A549 (cell line): ENCODE data around the gene WNT5B. TPM values are rescaled to one million over a fixed set of nuclear protein-coding genes. Genes with fewer than 3 reads are reported as not detected.
A peak's percentile ranks its signal among the peaks of the same experiment; 100 is the strongest.

Experiments used
- ATAC-seq, 2 experiments: fragments of 200-7000 bp in 1 of 2; fragments of >200 bp in 1 of 2; cut with Nextera tagmentation in 1 of 2; cut with Tn5 transposase in 1 of 2; 3 replicates each; pipeline versions ENCODE4 v1.8.0 to v1.9.1; 2018 to 2020; ENCODE audit warnings: mild to moderate bottlenecking in 1 of 2, moderate library complexity in 1 of 2
- CTCF ChIA-PET: fragments of 300-600 bp; sonication (Branson Sonifier 250); formaldehyde crosslinking; extraction: SDS; loops from one replicate; lab custom pipeline; 2021; ENCODE audit warnings: antibody characterized with exemption, inconsistent platforms; lab: Yijun Ruan, JAX
- POLR2A ChIA-PET: fragments of 350-600 bp; formaldehyde crosslinking; extraction: SDS; loops from one replicate; lab custom pipeline; 2021; ENCODE audit warnings: antibody characterized with exemption, inconsistent platforms; lab: Yijun Ruan, JAX
- DNase-seq, 2 experiments: peaks; one replicate each; pipeline versions ENCODE4 v3.0.0 to v3.0.0-alpha.2; 2011 to 2016; ENCODE audit warnings: low read depth in 1 of 2, low spot score in 1 of 2
- FAIRE-seq: peaks from 2 replicates; lab custom pipeline; 2011; peaks lifted over from hg19 to GRCh38; lab: Jason Lieb, UNC
- H3K27ac ChIP-seq, 2 experiments: fragments of >200 bp; sonication (Bioruptor Twin); formaldehyde crosslinking; 3 replicates each; pipeline ENCODE4 v1.5.1; 2016 to 2017
- H3K4me1 ChIP-seq: fragments of >200 bp; sonication (Bioruptor Twin); formaldehyde crosslinking; 3 replicates; pipeline ENCODE4 v1.6.1; 2016
- H3K4me2 ChIP-seq: fragments of >200 bp; sonication (Bioruptor Twin); formaldehyde crosslinking; 3 replicates; pipeline ENCODE4 v1.6.1; 2016
- H3K4me3 ChIP-seq: fragments of >200 bp; sonication (Bioruptor Twin); formaldehyde crosslinking; 3 replicates; pipeline ENCODE4 v1.5.1; 2016
- H3K9me3 ChIP-seq: fragments of >200 bp; sonication (Bioruptor Twin); formaldehyde crosslinking; 3 replicates; pipeline ENCODE4 v1.6.1; 2016
- CBX8 ChIP-seq: fragments of 200-600 bp; sonication (generic); IDR thresholded peaks from 2 replicates; pipeline ENCODE4 v1.6.1; 2016
- CHD2 ChIP-seq: fragments of 150-350 bp; IDR thresholded peaks from 2 replicates; pipeline ENCODE4 v1.6.1; 2014; ENCODE audit warnings: low read length; ENCODE audit not compliant: partially characterized antibody
- CTCF ChIP-seq: fragments of >200 bp; sonication (Bioruptor Twin); formaldehyde crosslinking; IDR thresholded peaks from 3 replicates; pipeline ENCODE4 v1.5.1; 2016
- E2F6 ChIP-seq: IDR thresholded peaks from 2 replicates; pipeline ENCODE4 v1.6.1; 2012; ENCODE audit warnings: low read depth, borderline replicate concordance
- EHMT2 ChIP-seq: fragments of 200-600 bp; sonication (generic); IDR thresholded peaks from 2 replicates; pipeline ENCODE4 v1.6.1; 2016; ENCODE audit warnings: antibody characterized with exemption, low read depth, mild to moderate bottlenecking, moderate library complexity
- HEYL ChIP-seq: fragments of 250-450 bp; sonication (Bioruptor Pico); IDR thresholded peaks from 2 replicates; pipeline ENCODE4 v1.8.0; 2021; ENCODE audit warnings: mild to moderate bottlenecking, moderate library complexity
- HMGXB4 ChIP-seq: fragments of 250-450 bp; sonication (Bioruptor Pico); IDR thresholded peaks from 2 replicates; pipeline ENCODE4 v1.5.0; 2021; ENCODE audit warnings: mild to moderate bottlenecking, moderate library complexity, borderline replicate concordance
- HOXA7 ChIP-seq: fragments of 250-450 bp; sonication (Bioruptor Pico); IDR thresholded peaks from 2 replicates; pipeline ENCODE4 v1.5.0; 2020; ENCODE audit warnings: mild to moderate bottlenecking, moderate library complexity
- HOXB5 ChIP-seq: fragments of 250-450 bp; sonication (Bioruptor Pico); IDR thresholded peaks from 2 replicates; pipeline ENCODE4 v1.5.0; 2020; ENCODE audit warnings: mild to moderate bottlenecking, moderate library complexity
- JUN ChIP-seq, 2 experiments: fragments of >200 bp; sonication (Bioruptor Twin); formaldehyde crosslinking; IDR thresholded peaks; 2 replicates in 1 of 2; 3 replicates in 1 of 2; pipeline ENCODE4 v1.6.1; 2016 to 2017
- KDM1A ChIP-seq: fragments of 200-600 bp; sonication (generic); IDR thresholded peaks from 2 replicates; pipeline ENCODE4 v1.6.1; 2016; ENCODE audit warnings: low read depth, mild to moderate bottlenecking
- MAZ ChIP-seq: fragments of 150-350 bp; IDR thresholded peaks from 2 replicates; pipeline ENCODE4 v1.6.1; 2014; ENCODE audit warnings: antibody characterized with exemption, low read depth, low read length, borderline replicate concordance
- NPAS2 ChIP-seq: fragments of 250-450 bp; sonication (Bioruptor Pico); IDR thresholded peaks from 2 replicates; pipeline ENCODE4 v1.8.0; 2022; ENCODE audit warnings: mild to moderate bottlenecking, moderate library complexity, borderline replicate concordance
- NR3C1 ChIP-seq: fragments of >200 bp; sonication (Bioruptor Twin); formaldehyde crosslinking; IDR thresholded peaks from 3 replicates; pipeline ENCODE4 v1.6.1; 2017
- PHF8 ChIP-seq: fragments of 200-600 bp; sonication (generic); IDR thresholded peaks from 2 replicates; pipeline ENCODE4 v1.6.1; 2016; ENCODE audit warnings: low read depth, mild to moderate bottlenecking, antibody characterized with exemption, moderate library complexity, borderline replicate concordance
- POLR2A ChIP-seq: IDR thresholded peaks from 2 replicates; pipeline ENCODE4 v1.6.1; 2012; ENCODE audit warnings: mild to moderate bottlenecking, low read length
- POLR2AphosphoS2 ChIP-seq: conservative IDR thresholded peaks from 2 replicates; pipeline ENCODE4 v1.6.1; 2012; ENCODE audit warnings: low read length, improper control_type of control experiment, inconsistent platforms
- RAD21 ChIP-seq, 2 experiments: fragments of >200 bp in 1 of 2; sonication (Bioruptor Twin) in 1 of 2; formaldehyde crosslinking in 1 of 2; IDR thresholded peaks in 1 of 2; conservative IDR thresholded peaks in 1 of 2; 2 replicates in 1 of 2; 3 replicates in 1 of 2; pipeline ENCODE4 v1.6.1; 2012 to 2018; ENCODE audit warnings: inconsistent platforms in 1 of 2
- RARB ChIP-seq: fragments of 250-450 bp; sonication (Bioruptor Pico); IDR thresholded peaks from 2 replicates; pipeline ENCODE4 v1.8.0; 2021; ENCODE audit warnings: mild to moderate bottlenecking, moderate library complexity
- RCOR1 ChIP-seq: fragments of 150-350 bp; IDR thresholded peaks from 2 replicates; pipeline ENCODE4 v1.6.1; 2014; ENCODE audit warnings: antibody characterized with exemption, low read length, low read depth
- RFX5 ChIP-seq: fragments of 450-650 bp; IDR thresholded peaks from 2 replicates; pipeline ENCODE4 v1.7.1; 2014; ENCODE audit warnings: antibody characterized with exemption, mild to moderate bottlenecking, moderate library complexity
- SMC3 ChIP-seq: fragments of >200 bp; sonication (Bioruptor Twin); formaldehyde crosslinking; IDR thresholded peaks from 3 replicates; pipeline ENCODE4 v1.6.1; 2018; ENCODE audit warnings: inconsistent platforms
- TFCP2L1 ChIP-seq: fragments of 250-450 bp; sonication (Bioruptor Pico); IDR thresholded peaks from 2 replicates; pipeline ENCODE4 v1.5.0; 2021; ENCODE audit warnings: mild to moderate bottlenecking
- ZSCAN20 ChIP-seq: fragments of 250-450 bp; sonication (Bioruptor Pico); IDR thresholded peaks from 2 replicates; pipeline ENCODE4 v1.8.0; 2022; ENCODE audit warnings: mild to moderate bottlenecking, moderate library complexity
- WGBS: methylation state at CpG from one replicate; pipeline ENCODE4 v1.1.6; 2017; ENCODE audit errors: missing lambda C conversion rate; 5-methylcytosine and 5-hydroxymethylcytosine counted together
- polyA plus RNA-seq, 4 experiments: library from polyadenylated mRNA; depleted of rRNA in 3 of 4; stranded (reverse); fragments of >200 nt; fragmentation: RNase III in 1 of 4; extraction: RNeasy Plus Mini Kit Qiagen cat#74134 plus additional on column Dnase treatment in 1 of 4; gene quantifications; 2 replicates in 3 of 4; 3 replicates in 1 of 4; pipeline ENCODE4 v1.2.3, GENCODE V29; 2011 to 2017

WNT5B gene
- polyA plus RNA-seq, 2 of the 4 experiments (the other 2 are of a cell fraction), result 1.3 to 1.6 TPM

- ATAC-seq (no peak), FAIRE-seq (no peak), DNase-seq (no peak)
- no peak overlapping the region for H3K4me3 ChIP-seq
- H3K9me3 ChIP-seq, result no peaks in the 10 kb centered on the region
- 52% methylated on average over 7 of the region's 7 CpGs for WGBS
- no peak overlapping the region for H3K4me2 ChIP-seq
- ChIA-PET CTCF (interaction anchor here (0.5 to 16.6 kb wide), 32 partner anchors 11 to 868 kb away, joined by 3 to 210 read pairs (median 4); no protein-coding TSS in a partner anchor), POLR2A (interaction anchor here (0.9 kb wide), 1 partner anchor 56 kb away, joined by 4 read pairs; the partner anchor contains the start of gene ADIPOR2)
- H3K4me1 ChIP-seq, result peaks cover 7% of the 10 kb centered on the region; the same call in 1 of the 3 replicates
- no peak overlapping the region for H3K27ac ChIP-seq
- TF ChIP-seq EHMT2 (no peak), KDM1A (no peak), HEYL (CRISPR knock-in tag) (no peak), CBX8 (no peak), HMGXB4 (CRISPR knock-in tag) (no peak), ZSCAN20 (CRISPR knock-in tag) (no peak), RFX5 (no peak), JUN (IDR thresholded peaks at IDR 0.05) (no peak), CTCF (no peak), NR3C1 (no peak), CHD2 (no peak), POLR2A (no peak), HOXA7 (CRISPR knock-in tag) (no peak), POLR2AphosphoS2 (no peak), E2F6 (no peak), PHF8 (no peak), RCOR1 (no peak)
Measured at GRCh38 chr12:1634149-1634548, 5.1 kb downstream of the WNT5B start.

GRCh38 chr12:1634590-1635191 lies 5.7 kb downstream of the WNT5B start:
- no peaks in the 10 kb centered on the region for H3K9me3 ChIP-seq
- FAIRE-seq, result no peak
- H3K4me1 ChIP-seq, result peaks cover 3% of the 10 kb centered on the region; the same call in 1 of the 3 replicates
- H3K4me2 ChIP-seq, result no peak overlapping the region
- 32% methylated on average over 16 of the region's 16 CpGs for WGBS
- ATAC-seq, result peak; percentile 74 to 87
- H3K27ac ChIP-seq, result no peak overlapping the region
- DNase-seq, result peak; percentile 76 to 82
- TF ChIP-seq MAZ (no peak), HOXB5 (no peak), TFCP2L1 (CRISPR knock-in tag) (no peak), POLR2AphosphoS2 (no peak), CTCF (peak; percentile 76), SMC3 (peak; percentile 71), NPAS2 (CRISPR knock-in tag) (no peak), CBX8 (no peak), RARB (no peak), RAD21 (conservative IDR thresholded peaks at IDR 0.05 in 1 of 2, IDR thresholded peaks at IDR 0.05 in 1 of 2) (peak; percentile 73 to 80)
- POLR2A ChIA-PET, result interaction anchor here (0.9 kb wide), 1 partner anchor 56 kb away, joined by 4 read pairs; the partner anchor contains the start of gene ADIPOR2
- no peak overlapping the region for H3K4me3 ChIP-seq
- CTCF ChIA-PET, result interaction anchor here (0.6 to 16.6 kb wide), 33 partner anchors 12 to 760 kb away, joined by 3 to 210 read pairs (median 5); no protein-coding TSS in a partner anchor
